Measurements from ENCODE around the gene C17orf114.

Gene C17orf114

DNA sequence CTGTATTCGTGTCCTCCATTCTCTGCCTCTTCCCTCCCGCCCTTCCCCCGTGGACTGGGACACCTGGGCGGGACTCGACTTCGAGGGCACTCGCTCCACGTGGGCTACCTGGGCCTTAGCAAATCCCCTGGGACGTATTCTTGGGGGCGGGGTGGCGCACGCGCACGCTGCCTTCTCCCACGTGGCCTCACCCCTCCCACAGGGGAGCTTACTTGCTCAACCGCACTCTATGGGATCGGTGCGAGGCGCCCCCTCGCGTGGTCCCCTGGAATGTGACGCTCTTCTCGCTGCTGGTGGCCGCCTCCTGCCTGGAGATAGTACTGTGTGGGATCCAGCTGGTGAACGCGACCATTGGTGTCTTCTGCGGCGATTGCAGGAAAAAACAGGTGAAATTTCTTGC lies 19.5 kb downstream of the C17orf114 start:
- Histone ChIP-seq H3K9me3 (ENCODE audit: low read length) (no peaks in the 10 kb centered on the region), H3K27ac (ENCODE audit: low read depth, low read length) (no peak overlapping the region), H3K9ac (ENCODE audit: low read length) (no peak overlapping the region), H3K36me3 (ENCODE audit: insufficient read depth, low read length) (no peaks in the 10 kb centered on the region), H3K4me1 (ENCODE audit: insufficient read depth, low read length) (peaks cover 18% of the 10 kb centered on the region), H3K27me3 (ENCODE audit: control insufficient read depth in 1 of 2, insufficient read depth in 2 of 2, low read length in 2 of 2) (peaks cover 22 to 23% of the 10 kb centered on the region in 2 donors), H3K4me3 (ENCODE audit: low read depth in 1 of 2, low read length in 2 of 2) (no peak overlapping the region)

DNA sequence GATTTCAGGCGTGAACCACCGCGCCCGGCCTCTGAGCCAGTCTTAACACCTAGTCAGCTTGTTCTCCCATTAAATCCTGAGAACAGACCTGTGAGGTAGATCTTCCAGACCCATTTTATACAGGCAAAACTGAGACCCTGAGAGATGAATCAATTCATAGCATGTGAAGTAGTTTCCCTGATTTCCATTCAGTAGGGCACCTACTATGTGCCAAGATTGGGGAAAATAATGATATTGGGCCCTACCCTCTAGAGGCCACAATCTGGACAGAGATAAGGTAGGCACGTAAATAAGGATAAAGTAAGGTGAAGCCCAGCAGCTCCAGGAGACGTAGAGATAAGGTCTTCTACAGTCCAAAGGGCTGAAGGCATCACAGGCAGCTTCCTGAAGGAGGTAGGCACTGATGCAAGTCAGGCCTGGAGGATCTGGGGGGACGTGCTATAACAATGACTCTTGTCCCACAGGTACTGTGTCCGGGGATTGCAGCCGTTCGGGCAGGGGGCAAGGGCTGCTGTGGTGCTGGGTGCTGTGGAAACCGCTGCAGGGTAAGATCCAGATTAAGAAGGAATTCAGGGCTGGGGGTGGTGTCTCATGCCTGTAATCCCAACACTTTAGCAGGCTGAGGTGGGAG lies 21.7 kb downstream of the C17orf114 start:
- Histone ChIP-seq H3K4me1 (ENCODE audit: insufficient read depth, low read length) (peaks cover 3% of the 10 kb centered on the region), H3K27me3 (ENCODE audit: control insufficient read depth in 1 of 2, insufficient read depth in 2 of 2, low read length in 2 of 2) (peaks cover 22 to 23% of the 10 kb centered on the region in 2 donors), H3K9ac (ENCODE audit: low read length) (no peak overlapping the region), H3K9me3 (ENCODE audit: low read length) (no peaks in the 10 kb centered on the region), H3K36me3 (ENCODE audit: insufficient read depth, low read length) (no peaks in the 10 kb centered on the region), H3K4me3 (ENCODE audit: low read depth in 1 of 2, low read length in 2 of 2) (no peak overlapping the region), H3K27ac (ENCODE audit: low read depth, low read length) (no peak overlapping the region)

DNA sequence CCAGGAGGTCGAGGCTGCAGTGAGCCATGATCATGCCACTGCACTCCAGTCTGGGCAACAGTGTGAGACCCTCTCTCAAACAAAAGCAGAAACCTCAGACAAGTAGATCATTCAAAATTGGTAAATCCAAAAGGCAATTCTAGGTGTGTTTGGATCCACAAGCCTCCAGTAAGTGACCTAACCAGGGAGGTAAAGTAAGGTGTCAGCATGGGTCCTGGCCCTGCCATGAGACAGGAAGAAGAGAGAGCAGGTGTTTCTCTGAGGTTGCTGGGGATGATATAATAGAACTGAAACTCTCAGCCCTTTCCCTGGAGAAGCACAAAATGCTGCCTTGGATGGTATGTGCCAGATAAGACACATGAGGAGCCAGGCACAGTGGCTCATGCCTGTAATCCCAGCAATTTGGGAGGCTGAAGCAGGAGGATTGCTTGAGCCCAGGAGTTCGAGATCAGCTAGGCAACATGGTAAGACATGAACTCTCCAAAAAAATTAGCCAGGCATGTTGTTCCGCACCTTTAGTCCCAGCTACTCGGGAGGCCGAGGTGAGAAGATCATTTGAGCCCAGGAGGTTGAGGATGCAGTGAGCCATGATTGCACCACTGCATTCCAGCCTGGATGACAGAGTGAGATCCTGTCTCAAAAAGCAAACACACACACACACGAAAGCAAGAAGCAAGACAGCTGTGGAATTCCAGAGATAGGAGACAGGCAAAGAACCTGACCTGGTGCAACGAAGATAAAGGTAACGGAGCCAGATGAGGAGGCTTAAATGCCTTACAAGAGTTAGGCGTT lies 24.0 kb downstream of the C17orf114 start:
- H3K9me3 ChIP-seq (ENCODE audit: low read length), result no peaks in the 10 kb centered on the region
- no peak overlapping the region for H3K9ac ChIP-seq (ENCODE audit: low read length)
- peaks cover 12 to 14% of the 10 kb centered on the region in 2 donors for H3K27me3 ChIP-seq (ENCODE audit: control insufficient read depth in 1 of 2, insufficient read depth in 2 of 2, low read length in 2 of 2)
- H3K27ac ChIP-seq (ENCODE audit: low read depth, low read length), result no peak overlapping the region
- no peak overlapping the region for H3K4me3 ChIP-seq (ENCODE audit: low read depth in 1 of 2, low read length in 2 of 2)
- H3K4me1 ChIP-seq (ENCODE audit: insufficient read depth, low read length), result no peaks in the 10 kb centered on the region
- no peaks in the 10 kb centered on the region for H3K36me3 ChIP-seq (ENCODE audit: insufficient read depth, low read length)

DNA sequence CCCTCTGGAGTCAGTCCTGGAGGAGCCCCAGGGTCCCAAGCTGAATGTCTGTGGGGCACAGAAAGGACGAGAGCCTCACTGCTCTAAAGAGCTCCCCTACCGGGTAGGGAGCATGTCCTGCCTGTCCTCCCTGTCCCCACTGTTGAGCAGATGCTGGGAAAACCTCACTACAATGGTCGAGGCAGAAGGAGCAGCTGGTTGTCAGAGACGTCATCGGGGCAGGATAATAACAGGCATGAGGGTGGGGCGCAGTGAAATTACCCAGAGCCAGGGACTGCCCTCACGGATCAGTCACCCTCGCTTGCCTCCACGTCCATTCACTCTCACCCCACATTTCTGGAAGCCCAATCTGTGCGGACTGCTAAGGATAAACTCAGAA lies 29.9 kb downstream of the C17orf114 start:
- Histone ChIP-seq H3K9ac (ENCODE audit: low read length) (no peak overlapping the region), H3K4me1 (ENCODE audit: insufficient read depth, low read length) (no peaks in the 10 kb centered on the region), H3K9me3 (ENCODE audit: low read length) (no peaks in the 10 kb centered on the region), H3K27ac (ENCODE audit: low read depth, low read length) (no peak overlapping the region), H3K27me3 (ENCODE audit: control insufficient read depth in 1 of 2, insufficient read depth in 2 of 2, low read length in 2 of 2) (no peaks in the 10 kb centered on the region), H3K4me3 (ENCODE audit: low read depth in 1 of 2, low read length in 2 of 2) (no peak overlapping the region), H3K36me3 (ENCODE audit: insufficient read depth, low read length) (no peaks in the 10 kb centered on the region)

DNA sequence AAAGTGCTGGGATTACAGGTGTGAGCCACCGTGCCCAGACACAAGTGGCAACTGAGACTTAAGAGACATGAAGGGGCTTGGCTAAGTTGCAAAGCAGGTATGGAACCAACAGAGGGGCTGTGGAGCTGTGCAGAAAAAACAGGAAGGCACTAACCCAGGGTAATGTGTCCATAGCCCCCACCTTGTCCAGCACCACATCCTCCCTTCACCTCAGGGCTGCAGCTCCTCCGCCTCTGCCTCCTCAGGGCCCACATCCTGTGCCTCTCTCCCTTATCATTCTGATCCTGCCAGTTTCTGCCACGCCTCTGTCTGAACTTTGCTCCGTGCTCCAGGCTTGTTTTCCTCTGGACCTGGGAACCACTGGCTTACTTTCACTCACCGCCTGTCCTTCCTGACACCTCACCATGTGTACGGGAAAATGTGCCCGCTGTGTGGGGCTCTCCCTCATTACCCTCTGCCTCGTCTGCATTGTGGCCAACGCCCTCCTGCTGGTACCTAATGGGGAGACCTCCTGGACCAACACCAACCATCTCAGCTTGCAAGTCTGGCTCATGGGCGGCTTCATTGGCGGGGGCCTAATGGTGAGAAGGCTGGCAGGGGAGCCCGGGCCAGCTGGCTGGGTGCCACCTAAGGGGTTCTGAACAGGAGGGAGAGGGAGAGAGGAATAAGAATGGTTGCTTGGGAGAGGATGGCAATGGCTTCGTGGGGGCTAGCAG lies 30.5 kb downstream of the C17orf114 start, which contains the start of gene TM4SF5:
Gene TM4SF5, plus strand, starts transcription at position 368 of the 716 bp plus-strand sequence. Its CDS starts 37 bp downstream, at position 405.
- Histone ChIP-seq H3K9me3 (ENCODE audit: low read length) (no peaks in the 10 kb centered on the region), H3K27ac (ENCODE audit: low read depth, low read length) (no peak within 1 kb of the TSS), H3K4me1 (ENCODE audit: insufficient read depth, low read length) (no peaks in the 10 kb centered on the region), H3K27me3 (ENCODE audit: control insufficient read depth in 1 of 2, insufficient read depth in 2 of 2, low read length in 2 of 2) (no peaks in the 10 kb centered on the region), H3K4me3 (ENCODE audit: low read depth in 1 of 2, low read length in 2 of 2) (no peak within 1 kb of the TSS), H3K9ac (ENCODE audit: low read length) (no peak within 1 kb of the TSS), H3K36me3 (ENCODE audit: insufficient read depth, low read length) (no peaks in the 10 kb centered on the region)

DNA sequence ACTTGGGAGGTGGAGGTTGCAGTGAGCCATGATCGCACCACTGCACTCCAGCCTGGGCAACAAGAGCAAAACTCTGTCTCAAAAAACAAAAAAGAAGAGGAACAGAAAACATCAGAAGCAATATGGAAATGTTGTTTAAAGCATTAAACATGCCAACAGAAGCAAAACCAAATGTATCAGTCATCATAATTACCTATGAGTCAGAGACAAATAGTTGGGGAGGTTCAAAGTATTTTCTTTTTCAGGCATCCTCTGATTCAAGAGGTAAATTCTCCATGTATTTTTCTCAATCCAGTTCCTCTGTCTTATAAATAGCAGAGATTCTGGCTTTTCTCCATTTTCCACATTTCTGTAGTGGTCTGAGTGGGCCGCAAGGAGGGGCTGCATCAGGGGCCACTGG lies 32.5 kb downstream of the C17orf114 start:
- H3K4me3 ChIP-seq (ENCODE audit: low read depth in 1 of 2, low read length in 2 of 2), result no peak overlapping the region

DNA sequence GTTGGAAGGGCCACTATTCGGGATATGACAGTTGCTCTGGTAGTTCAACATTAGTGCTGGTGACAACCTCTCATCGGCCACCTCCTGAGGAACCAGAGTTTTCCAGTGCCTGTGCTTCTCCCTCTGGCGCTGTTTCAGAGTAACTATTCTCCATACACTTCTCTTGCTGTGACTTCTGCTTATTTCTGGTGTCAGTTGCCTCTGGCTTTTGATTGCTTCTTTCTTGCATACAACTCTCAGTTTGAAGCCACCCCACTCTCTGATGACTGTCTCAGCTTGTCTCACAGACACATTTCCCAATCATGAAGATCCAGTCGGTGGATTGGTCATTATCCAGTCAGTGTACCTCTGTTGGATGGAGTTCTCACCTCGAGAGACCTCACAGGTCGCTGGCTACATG lies 33.8 kb downstream of the C17orf114 start:
- Histone ChIP-seq H3K27ac (ENCODE audit: low read depth, low read length) (no peak overlapping the region), H3K27me3 (ENCODE audit: control insufficient read depth in 1 of 2, insufficient read depth in 2 of 2, low read length in 2 of 2) (no peaks in the 10 kb centered on the region), H3K4me1 (ENCODE audit: insufficient read depth, low read length) (no peaks in the 10 kb centered on the region), H3K36me3 (ENCODE audit: insufficient read depth, low read length) (no peaks in the 10 kb centered on the region), H3K4me3 (ENCODE audit: low read depth in 1 of 2, low read length in 2 of 2) (no peak overlapping the region), H3K9ac (ENCODE audit: low read length) (no peak overlapping the region), H3K9me3 (ENCODE audit: low read length) (no peaks in the 10 kb centered on the region)

More for the DNA sequence above, 32.5 kb downstream of the C17orf114 start:
- no peaks in the 10 kb centered on the region for H3K27me3 ChIP-seq (ENCODE audit: control insufficient read depth in 1 of 2, insufficient read depth in 2 of 2, low read length in 2 of 2)
- H3K27ac ChIP-seq (ENCODE audit: low read depth, low read length), result no peak overlapping the region
- no peaks in the 10 kb centered on the region for H3K4me1 ChIP-seq (ENCODE audit: insufficient read depth, low read length)
- H3K36me3 ChIP-seq (ENCODE audit: insufficient read depth, low read length), result no peaks in the 10 kb centered on the region
- H3K9ac ChIP-seq (ENCODE audit: low read length), result no peak overlapping the region
- H3K9me3 ChIP-seq (ENCODE audit: low read length), result no peaks in the 10 kb centered on the region

DNA sequence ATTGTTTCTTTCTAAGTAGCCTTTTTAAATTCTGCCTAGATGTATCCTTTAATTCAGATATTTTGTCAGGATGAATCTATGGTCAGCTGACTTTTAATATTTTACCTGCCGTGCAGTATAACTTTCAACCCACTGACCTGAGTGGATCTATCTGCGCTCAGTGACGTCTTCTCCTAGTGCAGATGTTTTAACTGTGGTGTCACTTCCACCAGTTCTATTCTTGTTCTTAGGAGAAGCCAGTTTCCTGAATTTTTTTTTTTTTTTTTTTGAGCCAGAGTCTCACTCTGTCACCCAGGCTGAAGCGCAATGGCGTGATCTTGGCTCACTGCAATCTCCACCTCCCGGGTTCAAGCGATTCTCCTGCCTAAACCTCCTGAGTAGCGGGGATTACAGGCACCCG lies 35.4 kb downstream of the C17orf114 start:
- H3K9ac ChIP-seq (ENCODE audit: low read length), result no peak overlapping the region
- H3K36me3 ChIP-seq (ENCODE audit: insufficient read depth, low read length), result no peaks in the 10 kb centered on the region
- H3K27me3 ChIP-seq (ENCODE audit: control insufficient read depth in 1 of 2, insufficient read depth in 2 of 2, low read length in 2 of 2), result no peaks in the 10 kb centered on the region
- H3K9me3 ChIP-seq (ENCODE audit: low read length), result no peaks in the 10 kb centered on the region
- no peak overlapping the region for H3K4me3 ChIP-seq (ENCODE audit: low read depth in 1 of 2, low read length in 2 of 2)
- no peak overlapping the region for H3K27ac ChIP-seq (ENCODE audit: low read depth, low read length)
- no peaks in the 10 kb centered on the region for H3K4me1 ChIP-seq (ENCODE audit: insufficient read depth, low read length)

DNA sequence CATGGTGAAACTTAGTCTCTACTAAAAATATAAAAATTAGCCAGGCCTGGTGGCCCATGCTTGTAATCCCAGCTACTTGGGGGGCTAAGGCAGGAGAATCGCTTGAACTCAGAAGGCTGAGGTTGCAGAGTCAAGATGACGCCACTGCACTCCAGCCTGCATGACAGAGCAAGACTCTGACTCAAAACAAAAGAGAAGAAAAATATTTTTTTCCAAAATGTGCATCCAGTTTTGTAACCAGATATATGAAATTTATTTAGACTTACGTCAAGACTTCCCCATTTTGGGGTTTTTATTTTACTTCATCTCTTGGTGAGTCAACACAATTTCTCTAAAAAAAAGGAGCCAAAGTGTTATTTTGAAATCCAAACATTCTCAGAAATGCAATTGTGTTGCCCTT lies 35.9 kb downstream of the C17orf114 start:
- Histone ChIP-seq H3K9ac (ENCODE audit: low read length) (no peak overlapping the region), H3K27ac (ENCODE audit: low read depth, low read length) (no peak overlapping the region)

DNA sequence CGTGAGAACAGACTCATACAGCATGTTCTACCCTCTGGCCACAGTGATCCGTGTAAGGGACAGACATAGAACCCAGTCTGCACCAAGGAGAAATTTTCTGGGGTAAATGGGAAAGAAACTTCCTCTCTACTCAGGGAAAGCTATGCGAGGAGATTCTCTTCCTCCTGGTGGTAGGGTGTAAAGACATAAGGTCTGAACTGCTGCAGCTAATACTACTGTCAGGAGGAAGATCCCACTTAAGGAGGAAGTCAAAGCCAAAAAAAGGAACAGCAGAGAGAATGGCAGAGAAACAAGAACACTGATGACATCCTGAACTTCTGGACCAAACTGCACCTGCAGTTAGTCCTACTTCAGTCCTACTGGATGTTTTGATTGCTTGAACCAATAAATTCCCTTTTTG lies 37.5 kb downstream of the C17orf114 start:
- Histone ChIP-seq H3K9ac (ENCODE audit: low read length) (no peak overlapping the region), H3K4me3 (ENCODE audit: low read depth in 1 of 2, low read length in 2 of 2) (no peak overlapping the region), H3K27me3 (ENCODE audit: control insufficient read depth in 1 of 2, insufficient read depth in 2 of 2, low read length in 2 of 2) (no peaks in the 10 kb centered on the region), H3K9me3 (ENCODE audit: low read length) (no peaks in the 10 kb centered on the region), H3K36me3 (ENCODE audit: insufficient read depth, low read length) (no peaks in the 10 kb centered on the region), H3K4me1 (ENCODE audit: insufficient read depth, low read length) (no peaks in the 10 kb centered on the region), H3K27ac (ENCODE audit: low read depth, low read length) (no peak overlapping the region)

More for the DNA sequence above, 35.9 kb downstream of the C17orf114 start:
- Histone ChIP-seq H3K27me3 (ENCODE audit: control insufficient read depth in 1 of 2, insufficient read depth in 2 of 2, low read length in 2 of 2) (no peaks in the 10 kb centered on the region), H3K4me3 (ENCODE audit: low read depth in 1 of 2, low read length in 2 of 2) (no peak overlapping the region), H3K4me1 (ENCODE audit: insufficient read depth, low read length) (no peaks in the 10 kb centered on the region), H3K36me3 (ENCODE audit: insufficient read depth, low read length) (no peaks in the 10 kb centered on the region), H3K9me3 (ENCODE audit: low read length) (no peaks in the 10 kb centered on the region)

DNA sequence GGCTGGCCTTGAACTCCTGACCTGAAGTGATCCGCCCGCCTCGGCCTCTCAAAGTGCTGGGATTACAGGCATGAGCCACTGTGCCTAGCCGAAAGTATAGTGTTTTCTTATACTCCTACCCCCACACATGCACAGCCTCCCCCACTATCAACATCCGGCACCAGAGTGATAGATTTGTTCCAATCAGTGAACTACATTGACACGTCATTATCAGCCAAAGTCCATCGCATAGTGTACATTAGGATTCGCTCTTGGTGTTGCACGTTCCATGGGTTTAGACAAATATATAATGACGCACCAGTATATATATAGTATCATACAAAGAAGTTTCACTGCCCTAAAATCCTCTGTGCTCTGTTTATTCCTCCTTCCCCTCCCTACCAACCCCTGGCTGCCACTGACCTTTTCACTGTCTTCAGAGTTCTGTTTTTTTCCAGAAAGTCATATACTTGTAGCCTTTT lies 42.3 kb downstream of the C17orf114 start:
- Histone ChIP-seq H3K9ac (ENCODE audit: low read length) (no peak overlapping the region), H3K9me3 (ENCODE audit: low read length) (no peaks in the 10 kb centered on the region), H3K27ac (ENCODE audit: low read depth, low read length) (no peak overlapping the region), H3K27me3 (ENCODE audit: control insufficient read depth in 1 of 2, insufficient read depth in 2 of 2, low read length in 2 of 2) (no peaks in the 10 kb centered on the region), H3K4me1 (ENCODE audit: insufficient read depth, low read length) (no peaks in the 10 kb centered on the region), H3K36me3 (ENCODE audit: insufficient read depth, low read length) (no peaks in the 10 kb centered on the region), H3K4me3 (ENCODE audit: low read depth in 1 of 2, low read length in 2 of 2) (no peak overlapping the region)
